Lung (tissue), 12 donors: Measurements from ENCODE around the gene LIPF. TPM values are rescaled to one million over a fixed set of nuclear protein-coding genes. Genes with fewer than 3 reads are reported as not detected.
A peak's percentile ranks its signal among the peaks of the same experiment; 100 is the strongest.

Experiments used
- ATAC-seq: fragments of 200-7000 bp; cut with Tn5 transposase; one replicate; pipeline ENCODE4 v1.9.1; 2020; ENCODE audit warnings: moderate number of reproducible peaks; ENCODE audit not compliant: insufficient read depth, low FRiP score
- DNase-seq, 3 donors: peaks; one replicate each; pipeline ENCODE4 v3.0.0-alpha.2; 2013 to 2017
- H3K27ac ChIP-seq, 2 donors: one replicate each; pipeline ENCODE4 v1.5.1; 2013; ENCODE audit warnings: mild to moderate bottlenecking in 2 of 2, moderate library complexity in 2 of 2, control low read depth in 1 of 2, inconsistent platforms in 1 of 2, low read depth in 1 of 2, low read length in 1 of 2
- H3K27me3 ChIP-seq, 3 donors: one replicate each; pipeline ENCODE4 v1.5.1; 2013; ENCODE audit warnings: low read length in 2 of 3; ENCODE audit not compliant: control insufficient read depth in 3 of 3, insufficient read depth in 3 of 3
- H3K36me3 ChIP-seq, 4 donors: one replicate each; pipeline ENCODE4 v1.5.1; 2013; ENCODE audit warnings: low read length in 4 of 4, mild to moderate bottlenecking in 1 of 4, moderate library complexity in 1 of 4; ENCODE audit not compliant: control insufficient read depth in 4 of 4, insufficient read depth in 4 of 4
- H3K4me1 ChIP-seq, 5 donors: one replicate each; pipeline ENCODE4 v1.5.1; 2013; ENCODE audit warnings: low read length in 5 of 5, mild to moderate bottlenecking in 2 of 5, moderate library complexity in 1 of 5; ENCODE audit not compliant: control insufficient read depth in 5 of 5, insufficient read depth in 5 of 5
- H3K4me3 ChIP-seq: one replicate; pipeline ENCODE4 v1.5.1; 2013; ENCODE audit warnings: mild to moderate bottlenecking, control low read depth, moderate library complexity
- H3K9ac ChIP-seq, 2 donors: one replicate each; pipeline ENCODE4 v1.5.1; 2013; ENCODE audit warnings: low read length in 2 of 2, control low read depth in 1 of 2; ENCODE audit not compliant: insufficient read depth in 1 of 2
- H3K9me3 ChIP-seq, 4 donors: one replicate each; pipeline ENCODE4 v1.5.1; 2013; ENCODE audit warnings: low read length in 3 of 4, mild to moderate bottlenecking in 1 of 4, moderate library complexity in 1 of 4; ENCODE audit not compliant: control insufficient read depth in 4 of 4, insufficient read depth in 3 of 4
- WGBS, 2 donors: extraction: QIAGEN DNeasy Blood & Tissue Kit; methylation state at CpG; one replicate each; pipeline ENCODE4 v1.1.7; 2013; 5-methylcytosine and 5-hydroxymethylcytosine counted together
- polyA plus RNA-seq, 2 donors: library from polyadenylated mRNA; stranded (reverse); fragments of 200-250 nt; gene quantifications; one replicate each; pipeline ENCODE4 v1.2.1, GENCODE V29; 2013
- total RNA-seq, 2 donors: library from RNA; depleted of rRNA in 1 of 2; stranded (reverse); fragments of >200 nt in 1 of 2; gene quantifications; one replicate each; pipeline ENCODE4 v1.2.1, GENCODE V29; 2014 to 2021
- TF ChIP-seq, protein P1 (sequence below): IDR thresholded peaks from 2 replicates; pipeline ENCODE4 v1.5.1; 2012; ENCODE audit warnings: mild to moderate bottlenecking; ENCODE audit errors: control extremely low read depth, extremely low read depth
- donor health status: control.
- donor health status: control.
- donor health status: Bipolar disorder and iron deficiency.
- donor health status: healthy.
- donor health status: DM: yes; HTN: yes; CAD: no.

The LIPF gene
- total and polyA plus RNA-seq, 4 donors, result 0.22 TPM; not detected in 3

GRCh38 chr10:88668465-88668864 is 4.2 kb downstream of the LIPF start:
- TF ChIP-seq, protein P1, sequence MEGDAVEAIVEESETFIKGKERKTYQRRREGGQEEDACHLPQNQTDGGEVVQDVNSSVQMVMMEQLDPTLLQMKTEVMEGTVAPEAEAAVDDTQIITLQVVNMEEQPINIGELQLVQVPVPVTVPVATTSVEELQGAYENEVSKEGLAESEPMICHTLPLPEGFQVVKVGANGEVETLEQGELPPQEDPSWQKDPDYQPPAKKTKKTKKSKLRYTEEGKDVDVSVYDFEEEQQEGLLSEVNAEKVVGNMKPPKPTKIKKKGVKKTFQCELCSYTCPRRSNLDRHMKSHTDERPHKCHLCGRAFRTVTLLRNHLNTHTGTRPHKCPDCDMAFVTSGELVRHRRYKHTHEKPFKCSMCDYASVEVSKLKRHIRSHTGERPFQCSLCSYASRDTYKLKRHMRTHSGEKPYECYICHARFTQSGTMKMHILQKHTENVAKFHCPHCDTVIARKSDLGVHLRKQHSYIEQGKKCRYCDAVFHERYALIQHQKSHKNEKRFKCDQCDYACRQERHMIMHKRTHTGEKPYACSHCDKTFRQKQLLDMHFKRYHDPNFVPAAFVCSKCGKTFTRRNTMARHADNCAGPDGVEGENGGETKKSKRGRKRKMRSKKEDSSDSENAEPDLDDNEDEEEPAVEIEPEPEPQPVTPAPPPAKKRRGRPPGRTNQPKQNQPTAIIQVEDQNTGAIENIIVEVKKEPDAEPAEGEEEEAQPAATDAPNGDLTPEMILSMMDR, result no peak
- ATAC-seq, result no peak
- Histone ChIP-seq H3K9me3 (no peaks in the 10 kb centered on the region), H3K9ac (no peak overlapping the region), H3K4me3 (no peak overlapping the region), H3K27me3 (no peaks in the 10 kb centered on the region), H3K4me1 (no peaks in the 10 kb centered on the region), H3K27ac (no peak overlapping the region), H3K36me3 (no peaks in the 10 kb centered on the region)
- 70 to 77% methylated on average over 1 of the region's 1 CpG for WGBS, 2 donors
- DNase-seq, result no peak

DNA sequence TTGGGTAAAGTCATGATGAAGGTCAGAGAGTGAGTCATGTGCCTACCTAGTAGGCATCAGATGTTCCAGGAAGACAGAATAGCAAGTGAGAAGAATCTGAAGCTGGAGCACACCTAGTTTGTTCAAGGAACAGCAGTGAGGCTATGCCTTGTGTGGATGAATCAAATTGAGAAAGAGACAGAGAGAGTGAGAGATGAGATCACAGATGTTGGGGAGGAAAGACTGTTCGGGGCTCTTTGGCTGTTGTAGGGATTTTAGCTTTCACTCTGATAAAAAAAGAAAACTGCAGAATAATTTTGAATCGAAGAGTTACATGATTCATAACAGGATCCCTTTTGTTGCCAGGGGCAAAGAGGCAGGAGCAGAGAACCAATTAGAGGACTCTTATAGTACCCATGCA is 6.3 kb downstream of the LIPF start:
- DNase-seq (no peak), ATAC-seq (no peak)
- H3K27me3 ChIP-seq, result no peaks in the 10 kb centered on the region
- no peaks in the 10 kb centered on the region for H3K4me1 ChIP-seq
- no peak overlapping the region for H3K27ac ChIP-seq
- TF ChIP-seq, protein P1, result no peak
- H3K4me3 ChIP-seq, result no peak overlapping the region
- H3K9ac ChIP-seq, result no peak overlapping the region
- no peaks in the 10 kb centered on the region for H3K36me3 ChIP-seq
- H3K9me3 ChIP-seq, result no peaks in the 10 kb centered on the region
- WGBS, 2 donors, result 69 to 91% methylated on average over 2 of the region's 2 CpGs

DNA sequence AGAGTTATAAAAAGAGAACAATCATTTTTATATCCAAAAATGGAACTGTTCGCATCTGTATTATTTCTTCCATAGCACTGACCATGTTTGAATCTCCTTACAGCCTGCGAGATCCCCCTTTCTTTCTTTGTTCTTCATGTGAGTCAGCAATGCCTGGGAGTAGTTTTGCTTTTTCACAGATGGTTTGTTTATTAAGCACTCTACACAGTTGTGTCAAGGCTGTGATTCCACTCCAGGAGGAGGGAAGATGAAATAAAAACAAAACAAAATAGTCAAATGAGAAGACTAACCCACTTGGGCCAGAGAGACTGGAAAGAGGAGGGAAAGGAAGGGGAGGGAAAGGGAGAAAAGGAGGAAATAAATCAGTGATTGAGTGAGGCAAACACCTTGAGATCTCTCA is 7.8 kb downstream of the LIPF start:
- WGBS, 2 donors, result 84 to 86% methylated on average over 2 of the region's 2 CpGs
- DNase-seq, result peak in 2 of 3 donors; percentile 13 to 14
- TF ChIP-seq, protein P1, result no peak

More for the DNA sequence above, 7.8 kb downstream of the LIPF start:
- no peaks in the 10 kb centered on the region for H3K27me3 ChIP-seq
- H3K36me3 ChIP-seq, result no peaks in the 10 kb centered on the region
- no peak for ATAC-seq
- H3K27ac ChIP-seq, result no peak overlapping the region
- H3K4me3 ChIP-seq, result no peak overlapping the region
- H3K9me3 ChIP-seq, result no peaks in the 10 kb centered on the region
- H3K9ac ChIP-seq, result no peak overlapping the region
- H3K4me1 ChIP-seq, result no peaks in the 10 kb centered on the region
